Breast epithelium (tissue), 3 donors: ENCODE measurements around the gene ITPRIPL1.

Source experiments
- POLR2A ChIP-seq: fragments of 450-650 bp; IDR thresholded peaks from one replicate; pipeline ENCODE4 v1.6.1; 2016; ENCODE audit warnings: antibody characterized with exemption, mild to moderate bottlenecking, moderate library complexity
- POLR2AphosphoS5 ChIP-seq, 3 donors: sonication (generic); formaldehyde crosslinking; IDR thresholded peaks; one replicate each; pipeline ENCODE4 v1.6.1; 2017; ENCODE audit warnings: antibody characterized with exemption in 3 of 3
- TF ChIP-seq, protein P1 (sequence below), 3 donors: fragments of 450-650 bp; IDR thresholded peaks; one replicate each; pipeline ENCODE4 v1.5.1; 2016 to 2017; ENCODE audit warnings: antibody characterized with exemption in 3 of 3, mild to moderate bottlenecking in 3 of 3, moderate library complexity in 3 of 3

- TF ChIP-seq, protein P1, sequence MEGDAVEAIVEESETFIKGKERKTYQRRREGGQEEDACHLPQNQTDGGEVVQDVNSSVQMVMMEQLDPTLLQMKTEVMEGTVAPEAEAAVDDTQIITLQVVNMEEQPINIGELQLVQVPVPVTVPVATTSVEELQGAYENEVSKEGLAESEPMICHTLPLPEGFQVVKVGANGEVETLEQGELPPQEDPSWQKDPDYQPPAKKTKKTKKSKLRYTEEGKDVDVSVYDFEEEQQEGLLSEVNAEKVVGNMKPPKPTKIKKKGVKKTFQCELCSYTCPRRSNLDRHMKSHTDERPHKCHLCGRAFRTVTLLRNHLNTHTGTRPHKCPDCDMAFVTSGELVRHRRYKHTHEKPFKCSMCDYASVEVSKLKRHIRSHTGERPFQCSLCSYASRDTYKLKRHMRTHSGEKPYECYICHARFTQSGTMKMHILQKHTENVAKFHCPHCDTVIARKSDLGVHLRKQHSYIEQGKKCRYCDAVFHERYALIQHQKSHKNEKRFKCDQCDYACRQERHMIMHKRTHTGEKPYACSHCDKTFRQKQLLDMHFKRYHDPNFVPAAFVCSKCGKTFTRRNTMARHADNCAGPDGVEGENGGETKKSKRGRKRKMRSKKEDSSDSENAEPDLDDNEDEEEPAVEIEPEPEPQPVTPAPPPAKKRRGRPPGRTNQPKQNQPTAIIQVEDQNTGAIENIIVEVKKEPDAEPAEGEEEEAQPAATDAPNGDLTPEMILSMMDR (IDR thresholded peaks at IDR 0.05), result no peak
- TF ChIP-seq POLR2A, result no peak
- TF ChIP-seq POLR2AphosphoS5 (IDR thresholded peaks at IDR 0.05), result no peak
Measured at GRCh38 chr2:96315400-96316071, 9.6 kb upstream of the ITPRIPL1 start.
